HepG2 (cell line): ENCODE measurements around the gene TMEM158. TPM values are rescaled to one million over a fixed set of nuclear protein-coding genes. Genes with fewer than 3 reads are reported as not detected.

ENCODE experiments used
- ATAC-seq: fragments of 200-7000 bp; cut with Tn5 transposase; 3 replicates; pipeline ENCODE4 v1.9.1; 2020; ENCODE audit warnings: mild to moderate bottlenecking, moderate library complexity
- BruUV-seq: library from RNA; stranded (reverse); fragments of 400-500 nt; replicated peaks from 2 replicates; lab custom pipeline; 2021; lab: Mats Ljungman, UMichigan
- CTCF ChIA-PET: fragments of 300-600 bp; formaldehyde crosslinking; extraction: SDS; loops from one replicate; lab custom pipeline; 2021; ENCODE audit warnings: low total read pairs, inconsistent platforms, low intra/inter-chr PET ratio; lab: Yijun Ruan, JAX
- POLR2A ChIA-PET: fragments of 350-600 bp; sonication (Branson Sonifier 250); formaldehyde crosslinking; loops from one replicate; lab custom pipeline; 2020; ENCODE audit warnings: antibody characterized with exemption, inconsistent platforms; lab: Yijun Ruan, JAX
- DNase-seq: peaks from one replicate; pipeline ENCODE4 v3.0.0-alpha.2; 2015; ENCODE audit warnings: low spot score
- FAIRE-seq: peaks from 3 replicates; lab custom pipeline; 2011; peaks lifted over from hg19 to GRCh38; lab: Jason Lieb, UNC
- H2AFZ ChIP-seq: one replicate; pipeline ENCODE4 v1.6.1; 2011; ENCODE audit warnings: low read length, inconsistent platforms
- H3K27ac ChIP-seq: fragments of 300-600 bp; 3 replicates; pipeline ENCODE4 v1.8.0; 2011; ENCODE audit warnings: mixed run types, mild to moderate bottlenecking, mixed read lengths, low read length, inconsistent platforms; ENCODE audit not compliant: insufficient read depth; ENCODE audit errors: extremely low read length
- H3K27me3 ChIP-seq, 2 experiments: fragments of 200-600 bp in 1 of 2; 2 replicates in 1 of 2; 3 replicates in 1 of 2; pipeline versions ENCODE4 v1.6.0 to v1.8.0; 2011; ENCODE audit warnings: low read length in 2 of 2, mild to moderate bottlenecking in 2 of 2, moderate library complexity in 2 of 2, inconsistent platforms in 1 of 2; ENCODE audit not compliant: insufficient read depth in 2 of 2, control insufficient read depth in 1 of 2
- H3K36me3 ChIP-seq, 2 experiments: fragments of 200-600 bp in 1 of 2; replicated peaks in 1 of 2; 2 replicates in 1 of 2; 3 replicates in 1 of 2; pipeline versions ENCODE4 v1.5.1 to v1.8.0; 2011; ENCODE audit warnings: low read length in 2 of 2, inconsistent platforms in 1 of 2; ENCODE audit not compliant: insufficient read depth in 2 of 2, control insufficient read depth in 1 of 2
- H3K4me1 ChIP-seq: 2 replicates; pipeline ENCODE4 v1.5.1; 2012; ENCODE audit warnings: low read length, inconsistent platforms; ENCODE audit not compliant: insufficient read depth
- H3K4me2 ChIP-seq: 2 replicates; pipeline ENCODE4 v1.6.0; 2011; ENCODE audit warnings: low read depth, low read length, inconsistent platforms
- H3K4me3 ChIP-seq, 3 experiments: fragments of 200-600 bp in 1 of 3; sonication (generic), shearing (Covaris generic) in 1 of 3; replicated peaks in 1 of 3; 2 replicates each; pipeline ENCODE4 v1.5.1; 2011 to 2016; ENCODE audit warnings: low read length in 3 of 3, inconsistent platforms in 2 of 3, low read depth in 2 of 3, mild to moderate bottlenecking in 2 of 3, control low read depth in 1 of 3, mixed read lengths in 1 of 3; ENCODE audit not compliant: insufficient read depth in 1 of 3
- H3K79me2 ChIP-seq: one replicate; pipeline ENCODE4 v1.6.1; 2011; ENCODE audit warnings: low read length, inconsistent platforms; ENCODE audit not compliant: insufficient read depth
- H3K9ac ChIP-seq: 2 replicates; pipeline ENCODE4 v1.6.0; 2011; ENCODE audit warnings: mild to moderate bottlenecking, low read depth, low read length, inconsistent platforms; ENCODE audit not compliant: insufficient read depth
- H3K9me3 ChIP-seq: 2 replicates; pipeline ENCODE4 v1.5.1; 2012; ENCODE audit warnings: mild to moderate bottlenecking, low read length
- H4K20me1 ChIP-seq: 2 replicates; pipeline ENCODE4 v1.6.0; 2011; ENCODE audit warnings: inconsistent platforms, mild to moderate bottlenecking, low read length, moderate library complexity; ENCODE audit not compliant: insufficient read depth
- KDM4B ChIP-seq: sonication (generic); formaldehyde crosslinking; IDR thresholded peaks from 2 replicates; pipeline ENCODE4 v1.4.0; 2020; ENCODE audit warnings: missing genetic modification reagents
- KMT2A ChIP-seq: sonication (generic); formaldehyde crosslinking; IDR thresholded peaks from 2 replicates; pipeline ENCODE4 v1.4.0; 2020; ENCODE audit warnings: missing genetic modification reagents
- SCMH1 ChIP-seq: sonication (generic); formaldehyde crosslinking; IDR thresholded peaks from 2 replicates; pipeline ENCODE4 v1.9.0; 2021; ENCODE audit warnings: missing genetic modification reagents, mild to moderate bottlenecking, borderline replicate concordance
- SMARCC2 ChIP-seq: fragments of 450-650 bp; IDR thresholded peaks from 2 replicates; pipeline ENCODE4 v1.6.1; 2017; ENCODE audit warnings: antibody characterized with exemption, mild to moderate bottlenecking
- ZNF230 ChIP-seq: sonication (generic); formaldehyde crosslinking; IDR thresholded peaks from 2 replicates; pipeline ENCODE4 v1.4.0; 2020; ENCODE audit warnings: mild to moderate bottlenecking, missing genetic modification reagents
- ZNF546 ChIP-seq: sonication (generic); formaldehyde crosslinking; conservative IDR thresholded peaks from 2 replicates; pipeline ENCODE4 v1.8.1; 2023; ENCODE audit warnings: mild to moderate bottlenecking, missing genetic modification reagents
- ZNF552 ChIP-seq: sonication (generic); formaldehyde crosslinking; IDR thresholded peaks from 2 replicates; pipeline ENCODE4 v1.9.0; 2022; ENCODE audit warnings: missing genetic modification reagents, mild to moderate bottlenecking, borderline replicate concordance
- WGBS: methylation state at CpG from one replicate; pipeline ENCODE4 v1.1.6; 2017; ENCODE audit warnings: low lambda C conversion rate; 5-methylcytosine and 5-hydroxymethylcytosine counted together
- in situ Hi-C: cut with HindIII; loops from 2 replicates; pipeline ENCODE4 v1.10.0; 2017; ENCODE audit warnings: low pct_unique_long_range_greater_than_20kb; ENCODE audit not compliant: extremely low pct_ligation_motif_present
- intact Hi-C: fragments of 100-400 bp; cut with micrococcal nuclease; formaldehyde crosslinking; loops from one replicate; pipeline ENCODE4 v1.10.0; 2022; ENCODE audit not compliant: unreplicated experiment
- polyA plus RNA-seq, 8 experiments: library from polyadenylated mRNA; depleted of rRNA in 3 of 8; stranded (reverse) in 7 of 8; unstranded in 1 of 8; fragments of >200 nt; fragmentation: Illumina TruSeq in 4 of 8; extraction: Trizol in 4 of 8; gene quantifications; 2 replicates each; pipeline versions ENCODE4 v1.2.1 to v1.2.3, GENCODE V29; 2011 to 2016; ENCODE audit warnings: low read depth in 4 of 8, missing spikeins in 1 of 8, mixed read lengths in 1 of 8; ENCODE audit not compliant: insufficient read depth in 1 of 8
- total RNA-seq, 5 experiments: library from RNA; depleted of rRNA; stranded (reverse); fragments of >200 nt; fragmentation: Illumina TruSeq; extraction: Trizol; gene quantifications; 2 replicates each; pipeline ENCODE4 v1.2.3, GENCODE V29; 2016; ENCODE audit warnings: low read depth in 1 of 5
- TF ChIP-seq, protein P1 (sequence below): sonication (generic); formaldehyde crosslinking; IDR thresholded peaks from 2 replicates; pipeline ENCODE4 v1.5.0; 2020; ENCODE audit warnings: missing genetic modification reagents
- TF ChIP-seq, protein P2 (sequence below): sonication (generic); formaldehyde crosslinking; IDR thresholded peaks from 2 replicates; pipeline ENCODE4 v1.8.0; 2022; ENCODE audit warnings: mild to moderate bottlenecking, missing genetic modification reagents

The TMEM158 gene
- total and polyA plus RNA-seq, 2 of the 13 experiments (the other 11 are each of a cell fraction or from before 2014, with no cell fraction given), result 0.13 TPM; not detected in 1

DNA sequence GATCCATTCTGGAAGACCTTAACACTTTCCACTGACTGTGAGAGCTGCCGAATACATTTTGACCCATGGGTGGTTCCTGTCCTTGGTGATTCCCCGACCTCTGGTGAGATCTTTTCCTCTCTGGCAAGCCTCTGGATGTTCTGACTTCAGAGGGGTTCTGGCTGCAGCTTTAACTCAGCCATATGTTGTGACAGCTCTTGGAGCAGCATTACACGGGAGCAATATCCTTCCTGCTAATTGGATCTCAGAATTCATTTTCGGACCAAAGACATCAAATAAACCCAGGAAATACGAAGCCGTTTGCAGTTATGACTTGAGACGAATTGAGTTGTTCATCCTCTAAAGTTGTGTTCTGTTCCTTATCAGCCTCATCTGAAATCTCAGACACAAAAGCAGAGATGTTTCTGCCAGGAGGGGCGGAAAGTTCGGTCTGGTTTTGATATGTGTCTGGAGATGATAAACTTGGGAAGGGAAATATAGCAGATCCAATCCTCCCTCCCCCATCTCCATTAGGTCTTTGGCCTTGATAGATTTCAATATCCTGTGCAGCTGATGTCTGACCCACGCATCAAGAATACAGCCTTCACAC is 10.0 kb downstream of the TMEM158 start:
- H3K9me3 ChIP-seq, result no peaks in the 10 kb centered on the region
- BruUV-seq, result no TSS peak
- WGBS, result 18% methylated on average over 10 of the region's 10 CpGs
- H3K36me3 ChIP-seq, result no peaks in the 10 kb centered on the region
- intact Hi-C loops, result no loop called here
- H3K27me3 ChIP-seq, result peaks cover 0 to 35% of the 10 kb centered on the region in 2 experiments; a peak in 4 of 5 replicates
- TF ChIP-seq ZNF552 (CRISPR knock-in tag) (no peak), KMT2A (CRISPR knock-in tag) (no peak), KDM4B (CRISPR knock-in tag) (no peak), SMARCC2 (no peak), ZNF546 (CRISPR knock-in tag) (no peak), SCMH1 (no peak), ZNF230 (CRISPR knock-in tag) (no peak)
- TF ChIP-seq, protein P1, sequence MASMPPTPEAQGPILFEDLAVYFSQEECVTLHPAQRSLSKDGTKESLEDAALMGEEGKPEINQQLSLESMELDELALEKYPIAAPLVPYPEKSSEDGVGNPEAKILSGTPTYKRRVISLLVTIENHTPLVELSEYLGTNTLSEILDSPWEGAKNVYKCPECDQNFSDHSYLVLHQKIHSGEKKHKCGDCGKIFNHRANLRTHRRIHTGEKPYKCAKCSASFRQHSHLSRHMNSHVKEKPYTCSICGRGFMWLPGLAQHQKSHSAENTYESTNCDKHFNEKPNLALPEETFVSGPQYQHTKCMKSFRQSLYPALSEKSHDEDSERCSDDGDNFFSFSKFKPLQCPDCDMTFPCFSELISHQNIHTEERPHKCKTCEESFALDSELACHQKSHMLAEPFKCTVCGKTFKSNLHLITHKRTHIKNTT (CRISPR knock-in tag), result no peak
- TF ChIP-seq, protein P2, sequence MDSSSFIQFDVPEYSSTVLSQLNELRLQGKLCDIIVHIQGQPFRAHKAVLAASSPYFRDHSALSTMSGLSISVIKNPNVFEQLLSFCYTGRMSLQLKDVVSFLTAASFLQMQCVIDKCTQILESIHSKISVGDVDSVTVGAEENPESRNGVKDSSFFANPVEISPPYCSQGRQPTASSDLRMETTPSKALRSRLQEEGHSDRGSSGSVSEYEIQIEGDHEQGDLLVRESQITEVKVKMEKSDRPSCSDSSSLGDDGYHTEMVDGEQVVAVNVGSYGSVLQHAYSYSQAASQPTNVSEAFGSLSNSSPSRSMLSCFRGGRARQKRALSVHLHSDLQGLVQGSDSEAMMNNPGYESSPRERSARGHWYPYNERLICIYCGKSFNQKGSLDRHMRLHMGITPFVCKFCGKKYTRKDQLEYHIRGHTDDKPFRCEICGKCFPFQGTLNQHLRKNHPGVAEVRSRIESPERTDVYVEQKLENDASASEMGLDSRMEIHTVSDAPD (CRISPR knock-in tag), result no peak
- H3K9ac ChIP-seq, result no peak overlapping the region
- no peaks in the 10 kb centered on the region for H3K4me1 ChIP-seq
- ChIA-PET POLR2A (no interaction called here), CTCF (no interaction called here)
- H4K20me1 ChIP-seq, result no peaks in the 10 kb centered on the region
- DNase-seq (no peak), ATAC-seq (no peak), FAIRE-seq (no peak)
- H3K4me3 ChIP-seq, result no peak overlapping the region
- no peak overlapping the region for H2AFZ ChIP-seq
- no peak overlapping the region for H3K4me2 ChIP-seq
- no peaks in the 10 kb centered on the region for H3K79me2 ChIP-seq
- in situ Hi-C loops, result no loop called here
- no peak overlapping the region for H3K27ac ChIP-seq
